ENCODE results near the gene LONRF2.

The LONRF2 gene

GRCh38 chr2:100320547-100321178 is 1.6 kb downstream of the LONRF2 start:
- Mint-ChIP-seq H3K4me3 (peak overlapping the region; percentile 18), H3K9me3 (peaks cover 16% of the 10 kb centered on the region), H3K27ac (no peak overlapping the region), H3K4me1 (peaks cover 5% of the 10 kb centered on the region), H3K27me3 (peaks cover 74% of the 10 kb centered on the region), H3K36me3 (peaks cover 14% of the 10 kb centered on the region)
- ATAC-seq = no peak

DNA sequence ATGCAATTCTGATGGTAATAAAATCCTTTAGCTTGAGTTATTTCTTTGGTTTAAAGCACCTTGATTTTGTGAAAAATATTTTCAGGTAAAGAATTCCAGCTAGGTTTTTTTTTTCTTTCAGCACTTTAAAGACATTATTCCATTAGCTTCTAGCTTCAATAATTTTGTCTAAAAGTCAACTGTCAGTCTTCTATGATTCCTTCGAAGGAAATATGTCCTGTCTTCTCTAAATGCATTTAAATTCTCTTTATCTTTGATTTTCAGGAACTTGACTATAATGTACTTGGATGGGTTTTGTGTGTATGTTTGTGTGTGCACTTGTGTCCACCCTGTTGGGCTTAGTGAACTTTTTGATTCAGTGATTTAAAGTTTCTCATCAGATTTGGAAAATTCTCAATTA is 4.7 kb downstream of the LONRF2 start:
- ATAC-seq = no peak
- H3K36me3 Mint-ChIP-seq = peaks cover 14% of the 10 kb centered on the region
- peaks cover 16% of the 10 kb centered on the region for H3K9me3 Mint-ChIP-seq
- H3K4me1 Mint-ChIP-seq = peaks cover 3% of the 10 kb centered on the region
- H3K4me3 Mint-ChIP-seq = no peak overlapping the region
- H3K27ac Mint-ChIP-seq = no peak overlapping the region
- peaks cover 54% of the 10 kb centered on the region for H3K27me3 Mint-ChIP-seq

DNA sequence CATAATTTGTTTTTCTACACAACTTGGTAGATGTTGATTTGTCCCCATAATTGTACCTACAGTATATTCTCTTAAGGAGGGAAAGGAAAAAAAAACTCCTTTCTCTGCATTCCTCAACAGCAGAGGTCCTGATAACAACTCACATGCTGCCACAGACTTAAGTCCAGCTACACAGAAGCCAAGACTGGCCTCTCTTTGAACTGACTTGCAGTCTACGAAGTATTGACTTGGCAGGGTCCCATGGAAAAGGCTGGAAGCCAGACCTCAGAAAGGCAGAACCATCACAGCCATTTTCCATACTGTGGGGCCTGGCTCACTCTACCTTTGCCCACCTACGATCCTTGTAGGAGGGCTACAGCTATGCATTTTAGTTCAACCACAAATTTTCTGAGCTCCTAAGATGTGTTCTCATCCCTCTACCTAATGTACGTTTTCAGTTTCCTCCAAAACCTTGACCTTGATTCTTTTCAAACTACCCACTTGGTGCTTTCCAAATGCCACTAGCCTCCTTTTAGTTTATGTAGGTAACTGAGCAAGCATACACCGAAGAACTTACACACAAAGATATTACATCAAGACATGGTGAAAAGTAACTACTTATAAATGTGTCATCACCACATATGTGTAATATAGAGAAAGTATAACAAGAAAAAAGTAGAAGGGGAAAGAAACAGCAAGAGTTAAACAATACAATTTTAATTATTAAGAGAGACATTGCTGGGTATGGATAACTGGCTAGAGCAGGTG is 12.2 kb downstream of the LONRF2 start:
- Mint-ChIP-seq H3K9me3 (peaks cover 2% of the 10 kb centered on the region), H3K36me3 (peaks cover 4% of the 10 kb centered on the region), H3K4me1 (no peaks in the 10 kb centered on the region), H3K27me3 (peaks cover 26% of the 10 kb centered on the region), H3K27ac (no peak overlapping the region), H3K4me3 (no peak overlapping the region)
- ATAC-seq = no peak

DNA sequence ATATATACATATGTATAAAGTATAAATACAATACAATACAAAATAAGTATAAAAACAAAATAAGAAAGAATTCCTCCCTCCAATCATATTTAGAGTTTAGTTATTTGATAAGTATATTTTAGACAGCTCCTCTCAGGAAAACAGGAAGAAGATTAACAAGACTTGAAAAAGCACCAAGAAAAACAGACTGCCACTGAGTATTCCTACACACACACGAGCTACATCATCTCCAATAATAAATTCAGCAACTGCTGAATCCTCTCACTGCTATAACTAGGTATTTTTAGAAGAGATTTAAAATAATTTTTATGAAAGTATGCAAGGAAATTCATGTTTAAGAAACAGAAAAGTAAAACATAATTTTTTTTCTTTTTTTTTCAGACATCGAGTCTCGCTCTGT is 13.0 kb downstream of the LONRF2 start:
- Mint-ChIP-seq H3K27ac (no peak overlapping the region), H3K4me3 (no peak overlapping the region), H3K4me1 (no peaks in the 10 kb centered on the region), H3K27me3 (peaks cover 29% of the 10 kb centered on the region), H3K9me3 (peaks cover 2% of the 10 kb centered on the region), H3K36me3 (peaks cover 9% of the 10 kb centered on the region)
- no peak for ATAC-seq

GRCh38 chr2:100303744-100304143 is 18.6 kb downstream of the LONRF2 start:
- Mint-ChIP-seq H3K4me1 (no peaks in the 10 kb centered on the region), H3K9me3 (peaks cover 7% of the 10 kb centered on the region), H3K36me3 (peaks cover 17% of the 10 kb centered on the region), H3K4me3 (no peak overlapping the region), H3K27ac (no peak overlapping the region), H3K27me3 (peaks cover 38% of the 10 kb centered on the region)
- ATAC-seq = no peak

GRCh38 chr2:100302585-100302892 is 19.8 kb downstream of the LONRF2 start:
- peaks cover 17% of the 10 kb centered on the region for H3K36me3 Mint-ChIP-seq
- H3K27ac Mint-ChIP-seq = no peak overlapping the region
- H3K9me3 Mint-ChIP-seq = peaks cover 7% of the 10 kb centered on the region
- peaks cover 36% of the 10 kb centered on the region for H3K27me3 Mint-ChIP-seq
- no peak overlapping the region for H3K4me3 Mint-ChIP-seq
- no peaks in the 10 kb centered on the region for H3K4me1 Mint-ChIP-seq
- ATAC-seq = no peak

- Mint-ChIP-seq H3K27me3 (peaks cover 31% of the 10 kb centered on the region), H3K27ac (no peak overlapping the region), H3K9me3 (peaks cover 7% of the 10 kb centered on the region), H3K4me1 (no peaks in the 10 kb centered on the region), H3K4me3 (no peak overlapping the region), H3K36me3 (peaks cover 17% of the 10 kb centered on the region)
- no peak for ATAC-seq
Measured at GRCh38 chr2:100301881-100302584, 20.3 kb downstream of the LONRF2 start.

DNA sequence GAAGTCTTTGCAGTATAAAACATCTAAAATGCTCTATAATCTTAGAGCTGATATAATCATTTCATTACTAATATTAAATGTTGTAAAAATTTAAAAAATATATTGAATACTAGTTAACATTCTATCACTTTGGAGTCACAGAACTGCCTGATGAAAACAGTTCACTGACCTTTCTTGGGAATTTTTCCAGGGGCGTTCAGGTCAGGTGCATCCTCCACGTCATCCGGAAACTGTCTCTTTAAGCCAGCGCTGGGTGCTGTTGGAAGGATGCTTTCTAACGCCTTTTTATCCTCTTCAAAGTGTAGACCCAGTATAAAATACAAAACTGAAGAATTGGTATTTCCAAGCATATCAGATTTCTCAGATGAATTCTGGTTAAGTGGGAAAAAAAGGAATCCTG is 22.8 kb downstream of the LONRF2 start:
- Mint-ChIP-seq H3K36me3 (peaks cover 10% of the 10 kb centered on the region), H3K4me3 (no peak overlapping the region), H3K9me3 (peaks cover 5% of the 10 kb centered on the region), H3K27me3 (peaks cover 17% of the 10 kb centered on the region), H3K27ac (no peak overlapping the region), H3K4me1 (no peaks in the 10 kb centered on the region)
- ATAC-seq = no peak

DNA sequence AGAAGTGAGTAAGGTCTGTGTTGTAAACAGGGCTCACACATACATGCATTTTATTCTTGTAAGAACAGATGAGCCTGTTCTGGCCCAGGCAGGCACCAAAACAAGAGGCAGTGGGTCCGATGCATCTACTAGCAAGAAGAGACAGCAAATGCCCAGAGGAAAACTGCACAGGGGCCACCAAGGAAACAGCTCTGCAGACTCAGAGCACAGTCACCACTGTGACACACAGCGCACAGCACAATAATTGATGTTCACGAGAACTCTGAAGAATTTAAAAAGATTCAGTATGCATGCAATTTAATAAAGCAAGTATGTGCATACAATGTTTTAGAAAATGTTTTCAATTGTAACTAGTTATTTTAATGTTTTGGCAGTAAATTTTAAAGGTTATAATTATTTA is 24.8 kb downstream of the LONRF2 start:
- H3K4me1 Mint-ChIP-seq = no peaks in the 10 kb centered on the region

GRCh38 chr2:100294162-100294497 is 28.2 kb downstream of the LONRF2 start:
- no peaks in the 10 kb centered on the region for H3K27me3 Mint-ChIP-seq
- no peak overlapping the region for H3K27ac Mint-ChIP-seq
- H3K36me3 Mint-ChIP-seq = no peaks in the 10 kb centered on the region
- H3K9me3 Mint-ChIP-seq = no peaks in the 10 kb centered on the region
- no peaks in the 10 kb centered on the region for H3K4me1 Mint-ChIP-seq
- no peak for ATAC-seq
- no peak overlapping the region for H3K4me3 Mint-ChIP-seq

More for the DNA sequence above, 24.8 kb downstream of the LONRF2 start:
- H3K36me3 Mint-ChIP-seq = no peaks in the 10 kb centered on the region
- no peaks in the 10 kb centered on the region for H3K27me3 Mint-ChIP-seq
- H3K4me3 Mint-ChIP-seq = no peak overlapping the region
- no peaks in the 10 kb centered on the region for H3K9me3 Mint-ChIP-seq
- no peak for ATAC-seq
- no peak overlapping the region for H3K27ac Mint-ChIP-seq

DNA sequence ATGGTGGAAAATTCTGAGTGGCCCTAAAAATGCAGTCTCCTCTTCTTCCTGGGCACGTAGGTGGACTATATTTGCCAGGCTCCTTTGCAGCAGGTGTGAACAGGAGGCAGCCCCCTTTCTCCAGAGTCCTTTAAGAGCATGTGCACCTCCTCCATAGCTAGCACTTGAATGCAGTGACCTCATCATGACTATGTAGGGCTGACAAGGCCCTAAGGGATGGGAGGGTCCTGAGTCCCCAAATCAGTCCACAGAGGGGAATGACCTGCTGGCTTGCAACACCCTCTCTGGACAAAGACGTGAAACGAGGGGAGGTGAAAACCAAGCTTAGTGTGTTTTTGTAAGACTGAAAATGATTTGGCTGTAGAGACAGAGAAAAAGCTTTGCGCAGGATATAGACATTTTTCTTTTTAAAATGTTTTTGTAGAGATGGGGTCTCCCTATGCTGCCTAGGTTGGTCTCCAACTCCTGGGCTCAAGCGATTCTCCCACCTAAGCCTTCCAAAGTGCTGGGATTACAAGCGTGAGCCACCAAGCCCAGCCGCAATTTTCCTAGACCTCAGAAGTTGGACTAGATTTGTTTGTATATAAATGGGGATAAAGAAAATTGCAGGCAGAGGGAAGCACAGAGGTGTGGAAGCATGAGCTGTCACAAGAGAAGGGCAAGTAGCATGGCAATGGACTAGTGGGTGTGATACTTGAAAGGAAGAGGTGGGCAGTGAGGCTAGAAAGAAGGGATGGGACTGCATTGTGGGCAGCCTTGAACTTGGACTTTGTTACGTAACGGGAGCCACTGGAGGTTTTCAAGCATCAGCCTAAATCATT is 28.8 kb downstream of the LONRF2 start:
- no peaks in the 10 kb centered on the region for H3K9me3 Mint-ChIP-seq
- no peaks in the 10 kb centered on the region for H3K27me3 Mint-ChIP-seq
- ATAC-seq = no peak
- no peaks in the 10 kb centered on the region for H3K4me1 Mint-ChIP-seq
- no peak overlapping the region for H3K27ac Mint-ChIP-seq
- H3K4me3 Mint-ChIP-seq = no peak overlapping the region
- H3K36me3 Mint-ChIP-seq = no peaks in the 10 kb centered on the region

DNA sequence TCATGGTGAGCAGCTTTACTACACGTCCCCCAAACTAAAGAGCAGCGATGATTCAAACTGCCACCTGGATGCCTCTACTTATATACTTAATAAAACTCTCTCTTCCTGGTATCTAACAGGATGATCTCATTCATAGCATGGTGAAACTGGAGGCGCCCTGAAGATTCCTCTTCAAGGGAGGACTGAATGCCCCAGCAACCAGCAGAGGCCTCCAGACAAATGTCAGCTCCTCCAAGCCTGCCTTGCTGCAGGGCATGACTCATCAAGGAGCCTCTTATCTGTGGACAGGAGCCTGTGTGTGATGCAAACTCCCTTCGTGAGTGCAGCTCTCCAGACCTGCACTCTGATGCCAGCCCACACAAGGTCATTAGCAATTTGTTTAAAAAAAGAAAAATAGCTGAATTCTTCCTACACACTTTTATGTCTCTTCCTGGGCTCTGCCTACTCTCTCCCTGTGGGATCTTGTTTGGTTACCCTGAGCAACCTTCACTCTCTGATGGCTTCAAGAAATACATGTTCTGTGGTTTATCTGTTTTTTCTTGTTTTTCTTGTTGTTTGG is 30.2 kb downstream of the LONRF2 start:
- Mint-ChIP-seq H3K9me3 (no peaks in the 10 kb centered on the region), H3K27me3 (no peaks in the 10 kb centered on the region), H3K27ac (no peak overlapping the region), H3K36me3 (no peaks in the 10 kb centered on the region), H3K4me1 (no peaks in the 10 kb centered on the region), H3K4me3 (no peak overlapping the region)
- ATAC-seq = peak; percentile 73

- Mint-ChIP-seq H3K27ac (no peak overlapping the region), H3K36me3 (no peaks in the 10 kb centered on the region), H3K27me3 (no peaks in the 10 kb centered on the region), H3K4me1 (no peaks in the 10 kb centered on the region), H3K9me3 (no peaks in the 10 kb centered on the region), H3K4me3 (no peak overlapping the region)
- peak; percentile 52 for ATAC-seq
Measured at GRCh38 chr2:100291152-100291970, 30.9 kb downstream of the LONRF2 start.

DNA sequence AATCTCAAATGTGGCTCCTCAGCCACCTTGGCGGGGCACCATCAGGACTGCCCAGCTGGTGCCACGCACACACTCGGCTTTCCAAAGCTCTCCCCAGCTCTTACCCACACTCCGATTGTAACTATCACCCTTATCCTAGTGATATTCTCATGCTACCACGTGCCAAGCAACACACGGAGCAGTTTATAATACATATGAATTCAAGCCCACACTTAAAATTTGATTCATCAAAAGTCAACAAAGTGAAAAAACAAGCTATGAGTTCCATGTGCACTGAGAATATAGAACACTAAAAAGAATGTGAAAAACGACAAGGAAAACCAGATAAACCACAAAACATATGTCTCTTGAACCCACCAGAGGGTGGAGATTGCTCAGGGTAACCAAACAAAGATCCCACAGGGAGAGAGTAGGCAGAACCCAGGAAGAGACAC is 31.6 kb downstream of the LONRF2 start:
- Mint-ChIP-seq H3K4me3 (no peak overlapping the region), H3K27ac (no peak overlapping the region), H3K27me3 (peaks cover 2% of the 10 kb centered on the region), H3K9me3 (no peaks in the 10 kb centered on the region), H3K36me3 (no peaks in the 10 kb centered on the region), H3K4me1 (no peaks in the 10 kb centered on the region)
- ATAC-seq = no peak

Measured in stimulated activated memory B cell treated with anti-CD40 and anti-IgM and Interleukin-4, amounts not matched to agents 10 μg/mL and 1 μg/mL and 100 μg/mL, for 72 hours (primary cell).